CD4-positive, alpha-beta memory T cell (primary cell): Measurements from ENCODE around the gene MYPN. TPM values are rescaled to one million over a fixed set of nuclear protein-coding genes. Genes with fewer than 3 reads are reported as not detected.

Experiments
- CTCF ChIA-PET: fragments of 350-600 bp; sonication (Branson Sonifier 250); formaldehyde crosslinking; loops from one replicate; lab custom pipeline; 2021; ENCODE audit warnings: inconsistent platforms; ENCODE audit not compliant: partially characterized antibody; lab: Charles Lee
- POLR2A ChIA-PET: fragments of 350-600 bp; sonication (Branson Sonifier 250); formaldehyde crosslinking; loops from one replicate; lab custom pipeline; 2021; ENCODE audit not compliant: partially characterized antibody; lab: Charles Lee
- DNase-seq, 5 donors: peaks; one replicate each; pipeline versions ENCODE4 v3.0.0 to v3.0.0-alpha.2; 2020 to 2022; ENCODE audit warnings: mixed read lengths in 1 of 5
- H3K27ac ChIP-seq: one replicate; pipeline ENCODE4 v1.7.0; 2013; ENCODE audit warnings: low read depth, low read length
- H3K27me3 ChIP-seq: 2 replicates; pipeline ENCODE4 v1.7.0; 2013; ENCODE audit warnings: mild to moderate bottlenecking, low read length, moderate library complexity; ENCODE audit not compliant: insufficient read depth
- H3K36me3 ChIP-seq: 2 replicates; pipeline ENCODE4 v1.7.0; 2013; ENCODE audit warnings: mild to moderate bottlenecking, low read length, moderate library complexity; ENCODE audit not compliant: insufficient read depth
- H3K4me1 ChIP-seq: 2 replicates; pipeline ENCODE4 v1.7.0; 2013; ENCODE audit warnings: mild to moderate bottlenecking, low read length, moderate library complexity; ENCODE audit not compliant: insufficient read depth
- H3K4me3 ChIP-seq, 2 donors: one replicate each; pipeline ENCODE4 v1.7.0; 2013; ENCODE audit warnings: low read length in 2 of 2, mild to moderate bottlenecking in 1 of 2
- H3K9me3 ChIP-seq, 2 donors: one replicate each; pipeline ENCODE4 v1.7.0; 2013; ENCODE audit warnings: low read length in 2 of 2, control low read depth in 1 of 2; ENCODE audit not compliant: control insufficient read depth in 1 of 2
- H3K27ac Mint-ChIP-seq, 7 donors: one replicate each; pipeline ENCODE4 v1.8.0; 2020 to 2021; ENCODE audit warnings: mixed read lengths in 7 of 7, mild to moderate bottlenecking in 6 of 7, inconsistent platforms in 3 of 7, moderate library complexity in 3 of 7
- H3K27me3 Mint-ChIP-seq, 2 donors: one replicate each; pipeline ENCODE4 v1.8.0; 2020 to 2021; ENCODE audit warnings: mixed read lengths in 2 of 2
- H3K36me3 Mint-ChIP-seq, 2 donors: one replicate each; pipeline ENCODE4 v1.8.0; 2020 to 2021; ENCODE audit warnings: mixed read lengths in 2 of 2, inconsistent platforms in 1 of 2, mild to moderate bottlenecking in 1 of 2
- H3K4me1 Mint-ChIP-seq, 4 donors: one replicate each; pipeline ENCODE4 v1.8.0; 2020 to 2021; ENCODE audit warnings: mixed read lengths in 4 of 4, mild to moderate bottlenecking in 1 of 4
- H3K4me3 Mint-ChIP-seq, 8 donors: one replicate each; pipeline ENCODE4 v1.8.0; 2020 to 2021; ENCODE audit warnings: mixed read lengths in 8 of 8, mild to moderate bottlenecking in 7 of 8, moderate library complexity in 6 of 8, inconsistent platforms in 3 of 8
- H3K9me3 Mint-ChIP-seq, 8 donors: one replicate each; pipeline ENCODE4 v1.8.0; 2020 to 2021; ENCODE audit warnings: mixed read lengths in 8 of 8, mild to moderate bottlenecking in 5 of 8, inconsistent platforms in 3 of 8, moderate library complexity in 1 of 8
- intact Hi-C: fragments of 100-400 bp; cut with micrococcal nuclease; formaldehyde crosslinking; loops from one replicate; pipeline ENCODE4 v1.15.1; 2023
- polyA plus RNA-seq, 2 donors: library from polyadenylated mRNA; unstranded; fragments of 300-500 nt; fragmentation: Illumina TruSeq; gene quantifications; one replicate each; pipeline ENCODE4 v1.2.3, GENCODE V29; 2021
- total RNA-seq, 2 experiments: library from RNA; stranded (reverse); gene quantifications; one replicate each; pipeline ENCODE4 v1.2.3, GENCODE V29; 2021

MYPN gene
- total and polyA plus RNA-seq, 4 experiments from 2014 or later, result not detected

- Mint-ChIP-seq H3K4me1 (peaks cover 0 to 3% (median 0%) of the 10 kb centered on the region in 4 donors), H3K27ac (no peak overlapping the region), H3K27me3 (peaks cover 10 to 13% of the 10 kb centered on the region in 2 donors), H3K36me3 (no peaks in the 10 kb centered on the region), H3K9me3 (no peaks in the 10 kb centered on the region), H3K4me3 (no peak overlapping the region)
- ChIA-PET POLR2A (no interaction called here), CTCF (no interaction called here)
- H3K9me3 ChIP-seq, result no peaks in the 10 kb centered on the region
- H3K27ac ChIP-seq, result no peak overlapping the region
- H3K27me3 ChIP-seq, result no peaks in the 10 kb centered on the region
- no peak overlapping the region for H3K4me3 ChIP-seq
- H3K36me3 ChIP-seq, result no peaks in the 10 kb centered on the region
- intact Hi-C loops, result no loop called here
- no peak for DNase-seq
- H3K4me1 ChIP-seq, result no peaks in the 10 kb centered on the region
Measured at GRCh38 chr10:68105820-68106219, 3.5 kb upstream of the MYPN start.

- POLR2A ChIA-PET, result no interaction called here
- no peaks in the 10 kb centered on the region for H3K4me1 ChIP-seq
- no peak for DNase-seq
- no peak overlapping the region for H3K4me3 Mint-ChIP-seq
- intact Hi-C loops, result no loop called here
- H3K4me1 Mint-ChIP-seq, result peaks cover 0 to 3% (median 0%) of the 10 kb centered on the region in 4 donors
- H3K27me3 ChIP-seq, result no peaks in the 10 kb centered on the region
- H3K27me3 Mint-ChIP-seq, result peaks cover 10 to 13% of the 10 kb centered on the region in 2 donors
- no peaks in the 10 kb centered on the region for H3K36me3 Mint-ChIP-seq
- CTCF ChIA-PET, result no interaction called here
- no peaks in the 10 kb centered on the region for H3K9me3 Mint-ChIP-seq
- no peaks in the 10 kb centered on the region for H3K36me3 ChIP-seq
- H3K9me3 ChIP-seq, result no peaks in the 10 kb centered on the region
- H3K27ac Mint-ChIP-seq, result no peak overlapping the region
- no peak overlapping the region for H3K27ac ChIP-seq
- H3K4me3 ChIP-seq, result no peak overlapping the region
Measured at GRCh38 chr10:68106656-68107055, 2.6 kb upstream of the MYPN start.

- intact Hi-C loops, result no loop called here
- Histone ChIP-seq H3K4me3 (no peak overlapping the region), H3K9me3 (no peaks in the 10 kb centered on the region), H3K27me3 (no peaks in the 10 kb centered on the region), H3K27ac (no peak overlapping the region), H3K36me3 (no peaks in the 10 kb centered on the region), H3K4me1 (no peaks in the 10 kb centered on the region)
- POLR2A ChIA-PET, result no interaction called here
- Mint-ChIP-seq H3K27me3 (peaks cover 10 to 13% of the 10 kb centered on the region in 2 donors), H3K4me3 (no peak overlapping the region), H3K27ac (no peak overlapping the region), H3K36me3 (no peaks in the 10 kb centered on the region), H3K4me1 (peaks cover 0 to 3% (median 0%) of the 10 kb centered on the region in 4 donors), H3K9me3 (no peaks in the 10 kb centered on the region)
- CTCF ChIA-PET, result interaction anchor here (0.6 kb wide), 1 partner anchor 360 kb away, joined by 4 read pairs; no protein-coding TSS in a partner anchor
- no peak for DNase-seq
Measured at GRCh38 chr10:68107651-68108050, 1.6 kb upstream of the MYPN start.

GRCh38 chr10:68108051-68108450, 1.2 kb upstream of the MYPN start:
- CTCF ChIA-PET, result no interaction called here
- H3K4me1 Mint-ChIP-seq, result peaks cover 0 to 3% (median 0%) of the 10 kb centered on the region in 4 donors
- H3K27ac ChIP-seq, result no peak overlapping the region
- POLR2A ChIA-PET, result no interaction called here
- no peaks in the 10 kb centered on the region for H3K27me3 ChIP-seq
- H3K4me3 ChIP-seq, result no peak overlapping the region
- no peak for DNase-seq
- no peak overlapping the region for H3K27ac Mint-ChIP-seq
- H3K9me3 ChIP-seq, result no peaks in the 10 kb centered on the region
- H3K36me3 Mint-ChIP-seq, result no peaks in the 10 kb centered on the region
- no peaks in the 10 kb centered on the region for H3K36me3 ChIP-seq
- no peaks in the 10 kb centered on the region for H3K4me1 ChIP-seq
- no peak overlapping the region for H3K4me3 Mint-ChIP-seq
- H3K9me3 Mint-ChIP-seq, result no peaks in the 10 kb centered on the region
- H3K27me3 Mint-ChIP-seq, result peaks cover 10 to 13% of the 10 kb centered on the region in 2 donors
- intact Hi-C loops, result no loop called here

- no peak overlapping the region for H3K27ac ChIP-seq
- Mint-ChIP-seq H3K27me3 (peaks cover 10 to 13% of the 10 kb centered on the region in 2 donors), H3K4me1 (peaks cover 0 to 3% (median 0%) of the 10 kb centered on the region in 4 donors), H3K9me3 (no peaks in the 10 kb centered on the region), H3K27ac (no peak overlapping the region), H3K4me3 (no peak overlapping the region), H3K36me3 (no peaks in the 10 kb centered on the region)
- no peaks in the 10 kb centered on the region for H3K36me3 ChIP-seq
- CTCF ChIA-PET, result no interaction called here
- POLR2A ChIA-PET, result no interaction called here
- no peaks in the 10 kb centered on the region for H3K27me3 ChIP-seq
- DNase-seq, result no peak
- intact Hi-C loops, result no loop called here
- H3K4me1 ChIP-seq, result no peaks in the 10 kb centered on the region
- no peak overlapping the region for H3K4me3 ChIP-seq
- no peaks in the 10 kb centered on the region for H3K9me3 ChIP-seq
Measured at GRCh38 chr10:68108653-68109052, 635 bp upstream of the MYPN start.

GRCh38 chr10:68110027-68110426, 739 bp downstream of the MYPN start:
- Mint-ChIP-seq H3K27ac (no peak overlapping the region), H3K27me3 (peaks cover 10% of the 10 kb centered on the region in 2 donors), H3K4me1 (peaks cover 0 to 3% (median 0%) of the 10 kb centered on the region in 4 donors), H3K4me3 (peak overlapping the region in 1 of 8 donors; percentile 17), H3K36me3 (no peaks in the 10 kb centered on the region), H3K9me3 (no peaks in the 10 kb centered on the region)
- H3K27me3 ChIP-seq, result no peaks in the 10 kb centered on the region
- no peaks in the 10 kb centered on the region for H3K36me3 ChIP-seq
- intact Hi-C loops, result no loop called here
- no peak overlapping the region for H3K27ac ChIP-seq
- no peak overlapping the region for H3K4me3 ChIP-seq
- H3K4me1 ChIP-seq, result no peaks in the 10 kb centered on the region
- ChIA-PET POLR2A (no interaction called here), CTCF (no interaction called here)
- DNase-seq, result no peak
- no peaks in the 10 kb centered on the region for H3K9me3 ChIP-seq

GRCh38 chr10:68111584-68111983, 2.3 kb downstream of the MYPN start:
- intact Hi-C loops, result no loop called here
- DNase-seq, result no peak
- H3K36me3 Mint-ChIP-seq, result no peaks in the 10 kb centered on the region
- Histone ChIP-seq H3K27ac (no peak overlapping the region), H3K9me3 (no peaks in the 10 kb centered on the region), H3K4me1 (no peaks in the 10 kb centered on the region), H3K4me3 (no peak overlapping the region), H3K27me3 (no peaks in the 10 kb centered on the region), H3K36me3 (no peaks in the 10 kb centered on the region)
- ChIA-PET POLR2A (no interaction called here), CTCF (interaction anchor here (0.6 kb wide), 1 partner anchor 9 kb away, joined by 3 read pairs; no protein-coding TSS in a partner anchor)
- no peaks in the 10 kb centered on the region for H3K4me1 Mint-ChIP-seq
- peaks cover 0 to 2% (median 0%) of the 10 kb centered on the region in 8 donors for H3K9me3 Mint-ChIP-seq
- no peak overlapping the region for H3K4me3 Mint-ChIP-seq
- no peak overlapping the region for H3K27ac Mint-ChIP-seq
- H3K27me3 Mint-ChIP-seq, result peaks cover 11 to 12% of the 10 kb centered on the region in 2 donors

- intact Hi-C loops, result no loop called here
- Mint-ChIP-seq H3K27me3 (peaks cover 9 to 13% of the 10 kb centered on the region in 2 donors), H3K36me3 (no peaks in the 10 kb centered on the region), H3K9me3 (peaks cover 0 to 2% (median 0%) of the 10 kb centered on the region in 8 donors), H3K4me3 (no peak overlapping the region), H3K27ac (no peak overlapping the region), H3K4me1 (no peaks in the 10 kb centered on the region)
- DNase-seq, result no peak
- Histone ChIP-seq H3K4me1 (no peaks in the 10 kb centered on the region), H3K36me3 (no peaks in the 10 kb centered on the region), H3K27me3 (no peaks in the 10 kb centered on the region), H3K4me3 (no peak overlapping the region), H3K27ac (no peak overlapping the region), H3K9me3 (no peaks in the 10 kb centered on the region)
- POLR2A ChIA-PET, result no interaction called here
- CTCF ChIA-PET, result no interaction called here
Measured at GRCh38 chr10:68112837-68113236, 3.5 kb downstream of the MYPN start.
